Neural progenitor cell (in vitro differentiated cells): ENCODE data around the gene CCDC106. TPM values are rescaled to one million over a fixed set of nuclear protein-coding genes. Genes with fewer than 3 reads are reported as not detected.

Experiments used
- DNase-seq: peaks from one replicate; pipeline ENCODE4 v3.0.0-alpha.2; 2016; ENCODE audit warnings: low spot score
- H2AFZ ChIP-seq: fragments of 200-600 bp; sonication (generic); replicated peaks from 2 replicates; pipeline ENCODE4 v1.6.1; 2016; ENCODE audit warnings: antibody characterized with exemption
- H3F3A ChIP-seq: fragments of 200-600 bp; sonication (generic); 2 replicates; pipeline ENCODE4 v1.6.1; 2016; ENCODE audit warnings: antibody characterized with exemption, low read depth
- H3K27ac ChIP-seq: fragments of 200-600 bp; sonication (generic); 2 replicates; pipeline ENCODE4 v1.5.1; 2016; ENCODE audit warnings: mild to moderate bottlenecking
- H3K27me3 ChIP-seq: fragments of 200-600 bp; sonication (generic); 2 replicates; pipeline ENCODE4 v1.6.1; 2016; ENCODE audit warnings: mild to moderate bottlenecking, moderate library complexity
- H3K36me3 ChIP-seq: fragments of 200-600 bp; sonication (generic); 2 replicates; pipeline ENCODE4 v1.5.1; 2016
- H3K4me1 ChIP-seq: fragments of 200-600 bp; sonication (generic); 2 replicates; pipeline ENCODE4 v1.6.1; 2016; ENCODE audit warnings: mixed run types
- H3K4me2 ChIP-seq: fragments of 200-600 bp; sonication (generic); 2 replicates; pipeline ENCODE4 v1.6.1; 2016
- H3K4me3 ChIP-seq: fragments of 200-600 bp; sonication (generic); 2 replicates; pipeline ENCODE4 v1.5.1; 2016
- H3K79me2 ChIP-seq: fragments of 200-600 bp; sonication (generic); 2 replicates; pipeline ENCODE4 v1.6.1; 2016; ENCODE audit warnings: low read depth
- H3K9ac ChIP-seq: fragments of 200-600 bp; sonication (generic); 2 replicates; pipeline ENCODE4 v1.6.1; 2016
- H3K9me3 ChIP-seq: fragments of 200-600 bp; sonication (generic); 2 replicates; pipeline ENCODE4 v1.5.1; 2016; ENCODE audit warnings: low read depth
- H4K20me1 ChIP-seq: fragments of 200-600 bp; sonication (generic); 2 replicates; pipeline ENCODE4 v1.6.1; 2016; ENCODE audit warnings: low read depth
- H3K27ac Mint-ChIP-seq: 3 replicates; pipeline ENCODE4 v1.8.0; 2021; ENCODE audit warnings: mixed read lengths
- H3K27me3 Mint-ChIP-seq: 2 replicates; pipeline ENCODE4 v1.8.0; 2022; ENCODE audit warnings: low read depth, mild to moderate bottlenecking, inconsistent platforms, moderate library complexity, mixed read lengths; ENCODE audit not compliant: insufficient read depth
- H3K36me3 Mint-ChIP-seq: 3 replicates; pipeline ENCODE4 v1.8.0; 2021; ENCODE audit warnings: mixed read lengths
- H3K4me1 Mint-ChIP-seq: 3 replicates; pipeline ENCODE4 v1.8.0; 2021; ENCODE audit warnings: mixed read lengths
- H3K4me3 Mint-ChIP-seq: 3 replicates; pipeline ENCODE4 v1.8.0; 2021; ENCODE audit warnings: mild to moderate bottlenecking, moderate library complexity, mixed read lengths
- H3K9me3 Mint-ChIP-seq: 3 replicates; pipeline ENCODE4 v1.8.0; 2020; ENCODE audit warnings: mixed read lengths
- EZH2 ChIP-seq: fragments of 200-600 bp; sonication (generic); IDR thresholded peaks from 2 replicates; pipeline ENCODE4 v1.6.1; 2017; ENCODE audit warnings: antibody characterized with exemption, mild to moderate bottlenecking, moderate library complexity
- EZH2phosphoT487 ChIP-seq: fragments of 200-600 bp; sonication (generic); IDR thresholded peaks from 2 replicates; pipeline ENCODE4 v1.6.1; 2017; ENCODE audit warnings: antibody characterized with exemption
- total RNA-seq: library from RNA; depleted of rRNA; stranded (reverse); fragments of >200 nt; gene quantifications from 2 replicates; pipeline ENCODE4 v1.2.3, GENCODE V29; 2015; ENCODE audit warnings: low replicate concordance
- TF ChIP-seq, protein P1 (sequence below): fragments of 200-600 bp; sonication (generic); IDR thresholded peaks from 2 replicates; pipeline ENCODE4 v1.5.1; 2017; ENCODE audit warnings: antibody characterized with exemption, mild to moderate bottlenecking

The CCDC106 gene
- total RNA-seq, 1 donor from 2014 or later = 7.6 TPM

DNA sequence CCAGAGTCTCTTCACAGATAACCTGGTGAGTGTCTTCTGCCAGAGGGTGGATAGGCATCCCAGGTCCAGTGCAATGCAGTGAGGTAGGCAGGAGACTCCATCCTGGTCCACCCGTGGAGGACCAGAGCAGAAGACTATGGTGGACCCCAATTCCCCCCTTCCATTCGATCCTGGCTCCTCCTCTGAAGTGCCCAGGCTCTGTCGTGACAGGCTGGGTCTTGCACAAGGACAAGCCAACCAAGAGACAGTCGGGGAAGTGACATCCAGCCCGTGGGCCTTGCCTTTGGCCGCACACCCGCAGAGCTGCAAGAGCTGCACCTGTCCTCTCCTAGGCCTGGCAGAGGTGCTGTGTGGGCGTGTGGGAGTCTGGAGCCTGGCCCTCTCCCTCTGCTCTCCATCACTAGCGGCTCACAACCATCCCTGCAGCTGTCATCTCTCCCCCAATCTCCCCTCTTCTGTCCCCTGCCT, 26.8 kb upstream of the CCDC106 start:
- Histone ChIP-seq H4K20me1 (peaks cover 12% of the 10 kb centered on the region), H3K27me3 (no peaks in the 10 kb centered on the region), H3K4me3 (no peak overlapping the region), H3K4me1 (peaks cover 5% of the 10 kb centered on the region), H3F3A (peaks cover 26% of the 10 kb centered on the region), H3K9ac (no peak overlapping the region), H3K4me2 (no peak overlapping the region), H3K9me3 (no peaks in the 10 kb centered on the region), H3K36me3 (no peaks in the 10 kb centered on the region), H2AFZ (no peak overlapping the region), H3K27ac (no peak overlapping the region), H3K79me2 (peaks cover 12% of the 10 kb centered on the region)
- H3K4me3 Mint-ChIP-seq = no peak overlapping the region
- H3K27ac Mint-ChIP-seq = no peak overlapping the region
- DNase-seq = no peak
- TF ChIP-seq, protein P1, sequence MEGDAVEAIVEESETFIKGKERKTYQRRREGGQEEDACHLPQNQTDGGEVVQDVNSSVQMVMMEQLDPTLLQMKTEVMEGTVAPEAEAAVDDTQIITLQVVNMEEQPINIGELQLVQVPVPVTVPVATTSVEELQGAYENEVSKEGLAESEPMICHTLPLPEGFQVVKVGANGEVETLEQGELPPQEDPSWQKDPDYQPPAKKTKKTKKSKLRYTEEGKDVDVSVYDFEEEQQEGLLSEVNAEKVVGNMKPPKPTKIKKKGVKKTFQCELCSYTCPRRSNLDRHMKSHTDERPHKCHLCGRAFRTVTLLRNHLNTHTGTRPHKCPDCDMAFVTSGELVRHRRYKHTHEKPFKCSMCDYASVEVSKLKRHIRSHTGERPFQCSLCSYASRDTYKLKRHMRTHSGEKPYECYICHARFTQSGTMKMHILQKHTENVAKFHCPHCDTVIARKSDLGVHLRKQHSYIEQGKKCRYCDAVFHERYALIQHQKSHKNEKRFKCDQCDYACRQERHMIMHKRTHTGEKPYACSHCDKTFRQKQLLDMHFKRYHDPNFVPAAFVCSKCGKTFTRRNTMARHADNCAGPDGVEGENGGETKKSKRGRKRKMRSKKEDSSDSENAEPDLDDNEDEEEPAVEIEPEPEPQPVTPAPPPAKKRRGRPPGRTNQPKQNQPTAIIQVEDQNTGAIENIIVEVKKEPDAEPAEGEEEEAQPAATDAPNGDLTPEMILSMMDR = no peak
- no peak for TF ChIP-seq EZH2
- TF ChIP-seq EZH2phosphoT487 = no peak
- H3K36me3 Mint-ChIP-seq = peaks cover 18% of the 10 kb centered on the region
- no peaks in the 10 kb centered on the region for H3K9me3 Mint-ChIP-seq
- peaks cover 28% of the 10 kb centered on the region for H3K4me1 Mint-ChIP-seq
- peaks cover 7% of the 10 kb centered on the region for H3K27me3 Mint-ChIP-seq

DNA sequence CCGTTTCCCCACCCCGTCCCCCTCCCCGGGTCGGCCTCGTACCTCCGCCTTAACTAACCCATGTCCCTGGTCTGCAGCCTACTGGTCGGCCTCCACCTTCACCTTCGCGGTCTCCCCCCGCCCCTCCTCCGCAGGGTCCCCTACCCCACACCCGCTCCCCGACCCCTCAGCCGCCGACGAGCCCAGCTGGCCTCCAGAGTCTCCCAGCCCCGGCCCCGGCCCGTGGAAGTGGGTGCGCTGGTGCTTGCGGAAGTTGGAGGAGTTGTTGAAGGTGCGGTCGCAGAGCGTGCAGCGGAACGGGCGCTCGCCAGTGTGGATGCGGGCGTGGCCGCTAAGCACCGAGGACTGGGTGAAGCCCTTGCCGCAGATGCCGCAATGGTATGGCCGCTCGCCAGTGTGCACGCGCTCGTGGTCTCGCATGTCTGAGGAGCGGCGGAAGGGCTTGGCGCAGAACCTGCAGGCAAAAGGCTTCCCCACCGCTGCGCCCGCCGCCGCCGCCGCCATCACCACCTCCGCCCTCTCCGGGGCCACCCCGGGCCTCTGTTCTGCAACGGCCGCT, 26.3 kb upstream of the CCDC106 start:
- H3K27ac Mint-ChIP-seq = no peak overlapping the region
- no peaks in the 10 kb centered on the region for H3K9me3 ChIP-seq
- peaks cover 28% of the 10 kb centered on the region for H3K4me1 Mint-ChIP-seq
- H2AFZ ChIP-seq = no peak overlapping the region
- peaks cover 26% of the 10 kb centered on the region for H3F3A ChIP-seq
- no peaks in the 10 kb centered on the region for H3K27me3 ChIP-seq
- H3K4me1 ChIP-seq = peaks cover 5% of the 10 kb centered on the region
- no peak overlapping the region for H3K27ac ChIP-seq
- H3K27me3 Mint-ChIP-seq = peaks cover 7% of the 10 kb centered on the region
- no peaks in the 10 kb centered on the region for H3K9me3 Mint-ChIP-seq
- no peak overlapping the region for H3K4me3 Mint-ChIP-seq
- H3K79me2 ChIP-seq = peaks cover 12% of the 10 kb centered on the region
- H3K9ac ChIP-seq = no peak overlapping the region
- no peaks in the 10 kb centered on the region for H3K36me3 ChIP-seq
- DNase-seq = no peak
- no peak overlapping the region for H3K4me2 ChIP-seq
- TF ChIP-seq EZH2phosphoT487 (no peak), EZH2 (no peak)
- TF ChIP-seq, protein P1 = no peak
- H4K20me1 ChIP-seq = peaks cover 12% of the 10 kb centered on the region
- H3K4me3 ChIP-seq = no peak overlapping the region
- H3K36me3 Mint-ChIP-seq = peaks cover 17% of the 10 kb centered on the region

DNA sequence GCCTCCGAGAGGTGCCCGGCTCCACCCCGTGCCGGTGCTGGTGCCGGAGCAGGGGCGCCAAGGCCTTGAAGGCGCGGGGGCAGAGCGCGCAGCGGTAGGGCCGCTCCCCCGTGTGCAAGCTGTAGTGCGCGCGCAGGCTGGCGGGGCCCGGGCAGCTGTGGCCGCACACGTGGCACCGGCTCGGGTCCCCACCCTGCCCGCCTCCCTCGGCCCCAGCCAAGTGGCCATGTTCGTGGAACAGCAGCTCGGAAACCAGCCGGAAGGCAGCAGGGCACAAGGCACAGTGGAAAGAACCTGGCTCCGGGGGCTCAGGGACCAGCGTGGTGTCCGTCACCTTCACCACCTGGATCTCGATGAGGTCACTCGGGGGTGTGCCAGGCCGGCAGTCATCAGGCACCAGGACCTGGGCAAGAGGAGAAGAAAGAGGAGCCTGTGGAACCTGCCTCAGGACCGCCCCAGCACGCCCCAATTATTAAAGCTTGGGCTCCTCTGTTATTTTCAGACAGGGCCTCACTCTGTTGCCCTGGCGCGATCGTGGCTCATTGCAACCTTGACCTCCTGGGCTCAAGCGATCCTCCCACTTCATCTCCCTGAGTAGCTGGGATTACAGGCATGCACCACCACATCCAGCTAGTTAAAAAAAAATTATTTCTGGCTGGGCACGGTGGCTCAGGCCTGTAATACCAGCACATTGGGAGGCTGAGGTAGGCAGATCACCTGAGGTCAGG, 25.6 kb upstream of the CCDC106 start:
- Mint-ChIP-seq H3K4me1 (peaks cover 26% of the 10 kb centered on the region), H3K27ac (no peak overlapping the region), H3K36me3 (peaks cover 13% of the 10 kb centered on the region), H3K9me3 (no peaks in the 10 kb centered on the region), H3K4me3 (no peak overlapping the region), H3K27me3 (peaks cover 4% of the 10 kb centered on the region)
- no peak for DNase-seq
- Histone ChIP-seq H3K4me2 (no peak overlapping the region), H3K9me3 (no peaks in the 10 kb centered on the region), H3K27me3 (no peaks in the 10 kb centered on the region), H4K20me1 (peaks cover 12% of the 10 kb centered on the region), H3K4me1 (peaks cover 5% of the 10 kb centered on the region), H3K36me3 (no peaks in the 10 kb centered on the region), H2AFZ (no peak overlapping the region), H3F3A (peaks cover 26% of the 10 kb centered on the region), H3K4me3 (no peak overlapping the region), H3K27ac (no peak overlapping the region), H3K9ac (no peak overlapping the region), H3K79me2 (peaks cover 12% of the 10 kb centered on the region)
- no peak for TF ChIP-seq EZH2
- no peak for TF ChIP-seq EZH2phosphoT487
- TF ChIP-seq, protein P1 = no peak
